ENCODE data around the gene MTF1.
"Not testable (repeated sequence)": the region's sequence is repeated elsewhere in the genome, so short reads cannot be mapped to it uniquely, and the experiment has no call there.

Gene MTF1

DNA sequence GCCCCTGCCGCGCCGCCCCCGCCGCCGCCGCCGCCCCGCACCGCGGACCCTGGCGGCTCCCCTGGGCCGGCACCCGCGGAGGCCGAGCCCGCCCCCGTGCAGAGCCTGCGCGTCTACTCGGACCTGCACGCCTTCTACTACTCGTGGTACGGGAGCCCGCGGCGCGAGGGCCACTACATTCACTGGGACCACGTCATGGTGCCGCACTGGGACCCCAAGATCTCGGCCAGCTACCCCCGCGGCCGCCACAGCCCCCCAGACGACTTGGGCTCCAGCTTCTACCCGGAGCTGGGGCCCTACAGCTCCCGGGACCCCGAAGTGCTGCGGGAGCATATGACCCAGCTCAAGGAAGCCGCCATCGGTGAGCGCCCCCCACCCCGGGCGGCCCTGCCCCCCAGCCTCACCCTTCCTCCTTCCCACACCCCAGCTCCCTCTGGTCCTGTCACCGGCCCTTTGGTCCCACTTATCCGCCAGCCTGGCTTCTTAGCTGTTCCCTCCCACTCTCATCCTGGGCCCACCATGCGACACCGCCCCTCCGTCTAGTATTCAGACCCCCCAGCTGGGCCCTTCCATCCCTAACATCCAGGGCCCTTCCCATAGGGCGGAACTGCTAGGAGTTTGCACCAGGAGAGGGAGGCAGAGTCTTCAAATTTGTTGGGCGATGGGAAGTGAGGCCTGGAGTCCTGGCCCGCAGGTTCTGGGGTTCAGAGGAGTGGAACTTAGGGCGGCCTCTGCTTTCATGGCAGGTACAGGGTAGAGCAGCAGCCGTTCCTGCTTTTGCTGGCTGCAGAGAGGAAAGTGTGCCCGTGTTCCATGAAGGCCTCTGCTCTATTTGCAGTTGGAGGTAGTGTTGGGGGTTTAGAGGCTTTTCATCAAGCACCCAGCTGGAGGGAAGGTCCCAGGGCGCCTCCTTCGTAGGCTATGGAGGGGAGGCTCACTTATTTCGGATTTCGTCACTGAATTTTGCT lies 64.7 kb downstream of the MTF1 start:
- in situ Hi-C loops (cut with MboI; ENCODE audit: low sequenced_read_pairs) = no loop called here

DNA sequence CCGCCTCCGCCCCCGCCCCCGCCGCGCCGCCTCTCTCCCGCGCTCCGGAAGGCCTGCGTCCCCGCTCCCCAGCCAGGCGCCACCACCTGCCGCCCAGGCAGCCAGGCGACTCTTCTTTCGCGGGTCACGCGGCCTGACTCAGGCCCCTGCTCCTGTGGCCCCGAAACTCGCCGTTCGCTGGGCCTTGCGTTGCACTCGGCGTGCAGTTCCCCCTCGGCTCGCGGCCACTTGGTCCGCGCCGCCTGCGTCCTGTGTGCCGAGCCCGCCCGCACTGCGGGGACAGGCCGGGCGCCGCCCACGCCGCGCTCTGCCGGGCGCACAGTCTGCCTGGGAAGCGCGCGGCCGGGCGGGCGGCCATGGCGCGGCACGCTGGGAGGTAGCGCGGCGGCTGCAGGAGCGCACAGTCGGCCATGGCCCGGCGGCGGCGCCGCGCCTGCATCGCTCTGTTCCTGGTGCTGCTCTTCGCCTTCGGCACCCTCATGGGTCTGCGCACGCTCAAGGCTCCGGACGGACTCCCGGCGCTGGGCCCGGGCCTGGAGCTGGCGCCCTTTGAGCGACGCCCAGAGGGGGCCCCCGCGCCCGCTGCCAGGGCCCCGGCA lies 65.5 kb downstream of the MTF1 start, which contains the start of gene MANEAL:
TSS of gene MANEAL (plus strand) at position 75 of the 599 bp plus-strand sequence. CDS start at position 411, 336 bp downstream.
- in situ Hi-C loops (cut with MboI; ENCODE audit: low sequenced_read_pairs) = no loop called here

GRCh38 chr1:37792943-37793686 lies 66.3 kb downstream of the MTF1 start:
- in situ Hi-C loops (cut with MboI; ENCODE audit: low sequenced_read_pairs) = no loop called here

DNA sequence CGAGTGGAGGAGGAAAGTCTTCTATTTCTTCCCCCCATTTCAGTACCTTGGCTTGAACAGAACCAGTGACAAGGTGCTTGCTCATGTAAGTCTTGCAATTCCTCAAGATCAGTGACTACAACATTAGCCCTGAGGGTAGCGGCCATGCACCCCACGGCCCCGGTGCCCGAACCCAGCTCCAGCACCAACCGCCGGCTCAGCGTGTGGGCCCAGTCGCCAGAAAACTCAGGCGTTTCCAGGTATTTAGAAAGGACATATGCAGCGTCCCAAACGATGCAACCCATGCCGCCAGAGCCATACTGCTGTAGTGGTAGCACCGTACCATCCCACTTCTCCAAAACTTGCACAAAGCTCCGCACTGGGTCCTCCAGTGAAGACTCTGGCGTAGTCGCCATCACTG lies 76.9 kb downstream of the MTF1 start:
- in situ Hi-C loops (cut with MboI; ENCODE audit: low sequenced_read_pairs) = no loop called here

DNA sequence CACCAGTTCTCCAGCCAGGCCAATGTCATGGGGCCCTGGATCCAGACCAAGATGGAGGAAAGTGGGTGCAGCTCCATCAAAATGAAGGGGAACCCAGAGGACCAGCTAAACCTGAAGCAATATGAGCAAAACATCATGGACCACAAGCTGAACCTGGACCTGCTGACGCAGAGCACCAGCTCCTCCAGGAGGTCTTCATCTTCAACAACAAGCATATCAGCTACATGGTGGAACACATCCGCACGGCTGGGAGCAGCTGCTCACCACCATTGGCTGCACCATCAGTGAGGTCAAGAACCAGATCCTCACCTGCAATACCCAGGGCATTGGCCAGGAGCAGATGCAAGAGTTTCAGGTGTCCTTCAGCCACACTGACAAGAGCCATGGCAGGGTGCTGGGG lies 80.7 kb downstream of the MTF1 start:
- in situ Hi-C loops (cut with MboI; ENCODE audit: low sequenced_read_pairs) = no loop called here

- in situ Hi-C loops (cut with MboI; ENCODE audit: low sequenced_read_pairs) = no loop called here
Measured at GRCh38 chr1:37776946-37777516, 82.4 kb downstream of the MTF1 start.

- in situ Hi-C loops (cut with MboI; ENCODE audit: low sequenced_read_pairs) = not testable (repeated sequence)
Measured at GRCh38 chr1:37771440-37771839, 88.0 kb downstream of the MTF1 start.

DNA sequence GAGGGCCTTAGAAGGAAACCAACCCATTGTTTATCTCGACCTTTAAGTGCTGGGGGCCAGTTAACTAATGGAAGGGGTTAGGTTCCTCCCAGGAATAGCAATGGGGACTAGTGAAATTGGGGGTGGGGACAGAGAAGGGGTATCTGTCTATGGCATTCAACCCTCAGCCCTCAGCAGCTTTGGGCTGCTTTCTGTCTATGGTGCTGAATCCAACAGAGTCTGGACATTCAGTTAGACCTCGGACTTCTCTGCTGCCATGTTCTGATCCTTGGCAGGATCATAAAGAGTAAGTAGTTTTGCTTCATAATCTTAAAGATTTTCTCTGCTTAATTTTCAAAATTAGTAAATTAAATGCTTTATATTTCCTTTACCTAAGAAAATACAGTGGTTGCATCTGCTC lies 91.9 kb downstream of the MTF1 start:
- in situ Hi-C loops (cut with MboI; ENCODE audit: low sequenced_read_pairs) = no loop called here

GRCh38 chr1:37765916-37766664 lies 93.3 kb downstream of the MTF1 start:
- in situ Hi-C loops (cut with MboI; ENCODE audit: low sequenced_read_pairs) = no loop called here

DNA sequence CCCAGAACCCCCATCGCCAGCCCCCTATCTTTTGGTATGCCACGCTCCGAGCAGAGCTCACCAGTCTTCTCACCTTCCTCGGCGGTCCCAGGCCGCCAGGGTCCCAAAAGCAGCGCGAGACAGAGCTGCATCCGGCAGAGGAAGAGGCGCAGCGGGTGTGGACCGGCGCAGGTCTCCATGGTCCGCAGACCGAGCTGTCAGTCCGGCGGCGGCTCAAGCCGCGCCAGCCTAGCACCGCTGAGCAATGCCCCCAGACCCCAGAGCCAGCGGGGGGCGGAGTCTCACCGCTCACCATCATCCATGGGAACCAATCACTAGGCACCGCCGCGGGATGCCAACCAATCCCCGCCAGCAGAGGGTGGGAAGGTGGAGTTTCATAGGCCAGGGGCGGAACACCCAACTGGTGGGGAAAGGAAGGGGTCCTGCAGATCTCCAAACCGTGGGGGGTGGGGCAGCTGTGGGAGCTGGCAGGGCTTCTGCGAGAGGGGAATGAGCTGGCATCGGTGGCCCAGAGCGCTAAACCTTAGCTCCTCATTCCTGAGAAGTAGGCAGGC lies 94.4 kb downstream of the MTF1 start, which contains the start of gene EPHA10:
TSS of gene EPHA10 (minus strand) at position 233 of the 554 bp plus-strand sequence. CDS start at position 179, 54 bp downstream.
- in situ Hi-C loops (cut with MboI; ENCODE audit: low sequenced_read_pairs) = no loop called here

- in situ Hi-C loops (cut with MboI; ENCODE audit: low sequenced_read_pairs) = no loop called here
Measured at GRCh38 chr1:37764414-37764825, 95.0 kb downstream of the MTF1 start.

DNA sequence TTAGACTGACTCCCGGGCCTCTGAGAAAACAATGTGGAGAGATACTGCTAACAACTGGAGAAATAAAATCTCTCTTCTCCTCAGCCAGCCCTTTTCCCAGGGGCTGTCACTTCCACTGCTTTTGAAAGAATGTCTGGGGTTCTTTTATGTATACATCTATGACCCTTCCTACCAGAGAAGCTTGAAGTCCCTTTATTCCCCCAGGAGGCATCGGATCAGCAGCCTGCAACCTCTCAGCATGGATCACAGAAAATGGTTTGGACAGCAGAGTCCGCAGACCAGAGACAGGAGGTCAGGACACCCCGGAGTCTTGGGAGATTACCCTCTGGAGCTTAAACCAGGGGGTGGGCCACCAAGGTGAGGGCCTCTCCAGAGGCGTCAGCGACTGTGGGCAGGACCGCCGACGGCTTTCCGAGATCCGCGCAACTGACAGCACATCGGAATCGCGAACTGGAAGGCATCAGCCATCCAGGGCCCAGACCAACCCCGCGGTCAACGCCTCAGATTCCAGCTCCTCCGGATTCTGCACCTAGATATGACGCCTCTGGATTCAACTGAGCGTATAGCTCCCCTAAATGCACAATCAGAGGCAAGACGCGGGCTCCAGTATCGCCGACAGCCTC lies 95.5 kb downstream of the MTF1 start:
- in situ Hi-C loops (cut with MboI; ENCODE audit: low sequenced_read_pairs) = no loop called here

DNA sequence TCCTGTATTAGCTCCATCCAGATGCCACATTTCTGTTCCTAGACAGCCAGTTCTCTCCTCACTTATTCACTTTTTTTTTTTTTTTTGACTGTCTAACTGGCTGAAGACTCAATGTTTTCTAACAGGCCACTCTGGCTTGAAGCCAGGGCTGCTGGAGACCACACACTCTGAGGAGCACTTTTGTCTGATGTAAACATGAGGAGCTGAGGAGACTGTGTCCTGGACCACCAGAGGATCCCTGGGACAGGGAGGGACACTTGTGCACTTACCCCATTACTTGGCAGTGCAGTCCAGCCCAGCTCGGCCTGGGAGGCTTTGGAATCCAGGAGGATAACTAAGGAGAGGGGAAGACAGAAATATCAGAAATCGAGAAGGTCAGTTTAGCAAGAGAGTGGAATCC lies 96.9 kb downstream of the MTF1 start:
- in situ Hi-C loops (cut with MboI; ENCODE audit: low sequenced_read_pairs) = no loop called here

GRCh38 chr1:37761416-37762095 lies 97.8 kb downstream of the MTF1 start:
- in situ Hi-C loops (cut with MboI; ENCODE audit: low sequenced_read_pairs) = no loop called here

All from HL-60/S4 treated with phorbol 12-myristate 13-acetate at 8.2 ng/mL for 4 days and 3 days (cell line).